Cardiac fibroblast (primary cell): Measurements from ENCODE around the gene PLA2G4C.

Experiments used
- DNase-seq, 2 donors: peaks; one replicate each; pipeline versions ENCODE4 v3.0.0 to v3.0.0-alpha.2; 2010; ENCODE audit warnings: low read depth in 2 of 2
- H3K4me3 ChIP-seq, 2 donors: replicated peaks in 1 of 2; 1 replicate in 1 of 2; 2 replicates in 1 of 2; pipeline ENCODE4 v1.5.1; 2011; ENCODE audit warnings: low read depth in 2 of 2, low read length in 2 of 2, mild to moderate bottlenecking in 2 of 2, moderate library complexity in 1 of 2
- TF ChIP-seq, protein P1 (sequence below): IDR thresholded peaks from one replicate; pipeline ENCODE4 v1.5.1; 2011; ENCODE audit warnings: low read depth, mild to moderate bottlenecking, low read length, inconsistent platforms

Gene PLA2G4C

DNA sequence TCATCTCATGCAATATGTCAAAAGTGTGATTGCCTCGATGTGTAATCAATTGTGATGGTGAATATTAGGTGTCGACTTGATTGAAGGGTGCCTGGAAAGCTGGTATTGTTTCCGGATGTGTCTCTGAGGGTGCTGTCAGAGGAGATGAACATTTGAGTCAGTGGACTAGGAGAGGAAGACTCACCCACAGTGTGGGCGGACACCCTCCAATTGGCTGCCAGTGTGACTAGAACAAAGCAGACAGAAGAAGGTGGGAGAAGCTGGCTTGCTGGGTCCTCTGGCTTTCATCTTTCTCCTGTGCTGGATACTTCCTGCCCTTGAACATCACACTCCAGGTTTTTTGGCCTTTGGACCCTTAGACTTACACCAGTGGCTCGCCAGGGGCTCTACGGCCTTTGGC lies 51.3 kb downstream of the PLA2G4C start:
- TF ChIP-seq, protein P1, sequence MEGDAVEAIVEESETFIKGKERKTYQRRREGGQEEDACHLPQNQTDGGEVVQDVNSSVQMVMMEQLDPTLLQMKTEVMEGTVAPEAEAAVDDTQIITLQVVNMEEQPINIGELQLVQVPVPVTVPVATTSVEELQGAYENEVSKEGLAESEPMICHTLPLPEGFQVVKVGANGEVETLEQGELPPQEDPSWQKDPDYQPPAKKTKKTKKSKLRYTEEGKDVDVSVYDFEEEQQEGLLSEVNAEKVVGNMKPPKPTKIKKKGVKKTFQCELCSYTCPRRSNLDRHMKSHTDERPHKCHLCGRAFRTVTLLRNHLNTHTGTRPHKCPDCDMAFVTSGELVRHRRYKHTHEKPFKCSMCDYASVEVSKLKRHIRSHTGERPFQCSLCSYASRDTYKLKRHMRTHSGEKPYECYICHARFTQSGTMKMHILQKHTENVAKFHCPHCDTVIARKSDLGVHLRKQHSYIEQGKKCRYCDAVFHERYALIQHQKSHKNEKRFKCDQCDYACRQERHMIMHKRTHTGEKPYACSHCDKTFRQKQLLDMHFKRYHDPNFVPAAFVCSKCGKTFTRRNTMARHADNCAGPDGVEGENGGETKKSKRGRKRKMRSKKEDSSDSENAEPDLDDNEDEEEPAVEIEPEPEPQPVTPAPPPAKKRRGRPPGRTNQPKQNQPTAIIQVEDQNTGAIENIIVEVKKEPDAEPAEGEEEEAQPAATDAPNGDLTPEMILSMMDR, result no peak
- no peak for DNase-seq
- H3K4me3 ChIP-seq, result no peak overlapping the region

DNA sequence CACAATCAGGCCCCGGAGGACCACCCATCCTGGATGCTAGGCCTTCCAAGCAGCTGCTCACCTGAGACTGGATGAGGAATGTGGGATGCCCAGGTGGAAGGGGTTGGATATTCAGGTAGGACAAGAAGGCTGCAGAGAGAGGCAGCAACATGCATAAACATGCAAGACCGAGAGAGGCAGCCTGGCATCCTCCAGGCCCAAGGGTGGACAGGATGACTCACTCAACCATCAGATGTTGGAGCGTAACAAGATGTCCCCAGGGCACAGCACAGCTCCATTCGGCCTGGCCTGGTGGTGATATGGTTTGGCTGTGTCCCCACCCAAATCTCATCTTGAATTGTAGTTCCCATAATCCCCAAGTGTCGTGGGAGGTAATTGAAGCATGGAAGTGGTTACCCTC lies 56.8 kb downstream of the PLA2G4C start:
- TF ChIP-seq, protein P1, result no peak
- DNase-seq, result no peak
- H3K4me3 ChIP-seq, result no peak overlapping the region

DNA sequence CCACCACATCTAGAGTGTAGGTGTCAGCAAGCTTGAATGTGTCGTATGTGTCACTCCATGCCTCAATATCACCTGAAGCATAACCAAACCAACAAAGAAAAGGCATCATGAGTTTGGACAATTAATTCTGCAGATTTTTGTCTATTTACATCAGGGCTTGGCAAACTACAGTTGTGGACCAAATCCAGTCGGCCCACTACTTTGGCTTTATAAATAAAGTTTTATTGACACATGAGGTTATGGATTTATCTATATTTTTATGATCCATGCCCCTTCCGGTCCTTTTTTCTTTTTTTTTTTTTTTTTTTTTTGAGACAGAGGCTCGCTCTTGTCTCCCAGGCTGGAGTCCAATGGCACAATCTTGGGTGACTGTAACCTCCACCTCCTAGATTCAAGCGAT lies 57.5 kb downstream of the PLA2G4C start:
- H3K4me3 ChIP-seq, result no peak overlapping the region
- TF ChIP-seq, protein P1, result no peak
- DNase-seq, result no peak

DNA sequence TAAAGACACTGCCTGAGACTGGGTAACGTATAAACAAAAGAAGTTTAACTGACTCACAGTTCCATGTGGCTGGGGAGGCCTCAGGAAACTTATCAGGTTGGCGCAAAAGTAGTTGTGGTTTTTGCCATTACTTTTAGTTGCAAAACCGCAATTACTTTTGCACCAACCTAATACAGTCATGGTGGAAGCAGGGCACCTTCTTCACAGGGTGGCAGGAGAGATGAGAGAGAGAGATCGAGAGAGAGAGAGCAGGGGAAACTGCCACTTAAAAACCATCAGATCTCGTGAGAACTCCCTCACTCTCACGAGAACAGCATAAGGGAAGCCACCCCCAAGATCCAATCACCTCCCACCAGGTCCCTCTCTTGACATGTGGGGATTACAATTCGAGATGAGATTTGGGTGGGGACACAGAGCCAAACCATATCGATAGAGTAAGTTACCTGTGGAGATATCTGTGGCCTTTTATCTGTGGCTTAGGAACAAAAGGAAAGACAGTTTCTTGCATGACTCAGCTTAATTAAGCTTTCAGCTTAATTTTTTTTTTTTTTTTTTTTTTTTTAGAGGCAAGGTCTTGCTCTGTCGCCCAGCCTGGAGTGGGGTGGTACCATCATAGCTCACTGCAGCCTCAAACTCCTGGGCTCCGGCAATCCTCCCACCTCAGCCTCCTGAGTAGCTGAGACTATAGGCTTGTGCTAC lies 59.1 kb downstream of the PLA2G4C start:
- DNase-seq, result no peak
- TF ChIP-seq, protein P1, result no peak
- H3K4me3 ChIP-seq, result no peak overlapping the region

DNA sequence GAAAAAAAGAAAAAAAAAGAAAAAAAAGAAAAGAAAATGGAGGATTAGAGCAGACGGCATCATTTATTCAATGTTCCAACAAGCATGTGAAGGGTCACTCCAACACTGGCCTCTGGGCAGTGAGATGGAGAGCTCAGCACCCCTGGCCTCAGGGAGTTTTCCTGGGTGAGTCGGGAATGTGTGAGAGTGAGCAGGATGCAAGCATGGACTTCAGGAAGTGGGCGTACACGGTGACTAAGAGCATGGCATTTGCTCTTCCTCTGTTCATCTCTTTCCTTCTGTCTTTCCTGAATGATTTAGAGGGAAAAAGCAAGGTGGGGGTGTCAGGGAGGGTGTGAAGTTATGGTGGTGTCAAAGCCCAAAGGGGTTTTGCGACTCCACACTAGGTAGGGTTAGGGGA lies 66.1 kb downstream of the PLA2G4C start:
- TF ChIP-seq, protein P1, result no peak
- no peak overlapping the region for H3K4me3 ChIP-seq
- DNase-seq, result no peak

DNA sequence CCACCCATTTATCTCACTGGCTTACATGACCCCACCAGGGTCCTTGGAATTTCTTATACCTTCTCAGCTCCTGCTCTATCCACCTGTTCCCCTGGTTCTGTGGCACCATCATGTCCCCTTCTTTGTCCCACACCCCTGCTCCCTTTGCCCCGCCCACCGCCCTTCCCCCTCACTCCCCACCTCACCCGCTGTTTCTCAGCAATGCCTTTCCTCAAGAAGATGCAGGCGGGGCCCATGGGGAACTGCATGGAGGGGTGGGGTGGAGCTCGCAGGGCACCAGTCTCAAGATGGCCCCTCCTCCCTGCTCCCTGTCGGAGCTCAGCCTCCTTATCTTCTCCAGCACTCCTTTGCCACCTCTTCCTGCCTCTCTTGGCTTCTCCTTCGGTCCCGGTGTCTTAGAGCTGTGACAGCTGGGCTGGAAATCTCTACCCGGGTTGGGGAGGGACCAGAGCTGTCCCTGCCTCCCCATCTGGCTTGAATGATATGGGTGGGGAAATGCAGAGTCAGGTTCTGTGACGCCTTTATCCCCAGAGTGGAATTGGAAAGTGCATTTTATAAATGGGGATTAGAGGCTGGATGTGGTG lies 66.8 kb downstream of the PLA2G4C start, which contains the start of gene CABP5:
CABP5 (minus strand) TSS at position 405 of the 584 bp plus-strand sequence; CDS start at position 248, 157 bp downstream.
- H3K4me3 ChIP-seq, result no peak within 1 kb of the TSS
- DNase-seq, result no peak
- TF ChIP-seq, protein P1, result no peak
